ENCODE measurements around the gene C2CD4D. TPM values are rescaled to one million over a fixed set of nuclear protein-coding genes. Genes with fewer than 3 reads are reported as not detected.

Gene C2CD4D
- total RNA-seq, 5 donors from 2014 or later (not counting 1 experiment from before 2014, with no cell fraction given): 0.26 to 1.1 (median 0.85) TPM

DNA sequence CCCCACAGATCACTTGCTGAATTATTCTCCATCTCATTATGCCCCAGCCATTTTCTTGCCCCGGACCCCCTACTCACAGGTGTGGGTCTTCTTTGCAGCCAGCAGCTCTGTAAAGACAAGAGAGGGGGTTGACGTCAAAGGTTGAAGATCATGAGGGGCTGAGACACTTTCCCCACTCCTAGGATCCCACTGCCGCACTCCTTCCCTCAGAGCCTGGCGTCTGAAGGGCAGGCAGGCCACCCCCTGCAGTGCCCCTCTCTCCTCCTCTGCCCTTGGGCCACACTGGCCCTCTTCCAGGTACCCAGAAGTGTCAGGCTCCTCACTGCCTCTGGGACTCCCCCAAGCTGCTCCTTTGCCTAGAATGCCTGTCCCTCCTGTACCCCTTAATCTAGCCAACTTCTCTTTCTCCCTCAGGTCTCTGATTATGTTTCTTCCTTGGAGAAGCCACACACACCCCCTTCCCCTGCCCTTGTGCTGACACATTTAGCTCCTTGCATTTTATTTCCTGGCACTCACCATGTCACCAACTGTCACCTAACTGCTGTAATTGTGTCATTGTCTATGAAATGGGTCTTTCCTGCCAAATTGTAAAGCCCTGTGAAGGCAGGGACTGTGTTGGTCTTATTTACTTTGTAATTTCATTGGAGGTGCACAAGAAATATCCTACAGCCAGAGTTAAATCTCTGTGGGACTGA is 10.1 kb downstream of the C2CD4D start:
- H3K36me3 ChIP-seq (ENCODE audit: control insufficient read depth in 2 of 2, extremely low read depth in 1 of 2, insufficient read depth in 1 of 2, low read length in 1 of 2): no peaks in the 10 kb centered on the region
- ATAC-seq (replicated peaks in 1 of 4): no peak
- peak overlapping the region; percentile 18 to 80 (median 18) for H3K4me3 Mint-ChIP-seq
- H3K27ac ChIP-seq (ENCODE audit: low read length): peak overlapping the region; percentile 78
- ChIA-PET POLR2A (interaction anchor here in 1 of 2 donors (0.6 kb wide), 1 partner anchor 7 kb away, joined by 4 read pairs; no protein-coding TSS in a partner anchor), CTCF (no interaction called here)
- no peaks in the 10 kb centered on the region for H3K36me3 Mint-ChIP-seq
- no peak overlapping the region for H3K4me3 ChIP-seq (ENCODE audit: control insufficient read depth in 1 of 2, extremely low read depth in 1 of 2, low read length in 1 of 2)
- peaks cover 72 to 92% (median 85%) of the 10 kb centered on the region in 3 donors for H3K4me1 Mint-ChIP-seq
- H3K9me3 Mint-ChIP-seq: no peaks in the 10 kb centered on the region
- no peak for DNase-seq
- H3K4me1 ChIP-seq (ENCODE audit: control insufficient read depth in 1 of 2, extremely low read depth in 1 of 2, insufficient read depth in 2 of 2, low read length in 2 of 2): peaks cover 34 to 86% of the 10 kb centered on the region in 2 experiments
- peak overlapping the region; percentile 87 to 88 for H3K27ac Mint-ChIP-seq
- 79% methylated on average over 2 of the region's 4 CpGs for WGBS (ENCODE audit: insufficient coverage)
- no peaks in the 10 kb centered on the region for H3K9me3 ChIP-seq
- no peaks in the 10 kb centered on the region for H3K27me3 Mint-ChIP-seq
- no peaks in the 10 kb centered on the region for H3K27me3 ChIP-seq (replicated peaks in 1 of 2; ENCODE audit: control insufficient read depth in 2 of 2, extremely low read depth in 1 of 2, insufficient read depth in 2 of 2, low read length in 1 of 2)

DNA sequence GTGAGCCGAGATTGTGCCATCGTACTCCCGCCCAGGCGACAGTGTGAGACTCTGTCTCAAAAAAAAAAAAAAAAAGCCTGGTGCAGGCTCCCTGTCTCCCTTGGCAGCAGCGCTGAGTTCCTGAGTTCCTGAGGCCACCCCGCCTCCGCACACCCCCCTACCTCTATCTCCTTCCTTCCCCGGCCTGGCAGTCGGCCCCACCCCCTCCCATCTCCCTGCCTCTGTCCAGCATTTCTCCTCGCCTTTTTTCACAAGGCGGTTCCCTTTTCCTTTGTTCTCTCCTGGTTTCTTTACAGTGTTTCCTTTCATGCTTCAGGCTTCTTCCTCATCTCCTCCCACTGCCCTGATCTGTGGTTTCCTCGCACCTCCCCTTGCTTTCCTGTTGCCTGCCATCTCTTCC is 10.7 kb downstream of the C2CD4D start:
- H3K27ac ChIP-seq (ENCODE audit: low read length): peak overlapping the region; percentile 78
- peak in 1 of 4 experiments; percentile 18 for ATAC-seq (replicated peaks in 1 of 4)
- H3K4me3 ChIP-seq (ENCODE audit: control insufficient read depth in 1 of 2, extremely low read depth in 1 of 2, low read length in 1 of 2): peak overlapping the region in 1 of 2 donors; percentile 3
- H3K9me3 ChIP-seq: no peaks in the 10 kb centered on the region
- no peaks in the 10 kb centered on the region for H3K27me3 ChIP-seq (replicated peaks in 1 of 2; ENCODE audit: control insufficient read depth in 2 of 2, extremely low read depth in 1 of 2, insufficient read depth in 2 of 2, low read length in 1 of 2)
- peak overlapping the region; percentile 87 to 88 for H3K27ac Mint-ChIP-seq
- WGBS (ENCODE audit: insufficient coverage): 16% methylated on average over 8 of the region's 12 CpGs
- H3K36me3 Mint-ChIP-seq: no peaks in the 10 kb centered on the region
- H3K4me3 Mint-ChIP-seq: peak overlapping the region; percentile 18 to 80 (median 18)
- DNase-seq: peak in 1 of 35 experiments; percentile 37
- H3K36me3 ChIP-seq (ENCODE audit: control insufficient read depth in 2 of 2, extremely low read depth in 1 of 2, insufficient read depth in 1 of 2, low read length in 1 of 2): no peaks in the 10 kb centered on the region
- H3K9me3 Mint-ChIP-seq: no peaks in the 10 kb centered on the region
- peaks cover 66 to 91% (median 82%) of the 10 kb centered on the region in 3 donors for H3K4me1 Mint-ChIP-seq
- ChIA-PET POLR2A (interaction anchor here in 1 of 2 donors (0.6 kb wide), 1 partner anchor 1792 kb away, joined by 3 read pairs; no protein-coding TSS in a partner anchor), CTCF (no interaction called here)
- peaks cover 34 to 80% of the 10 kb centered on the region in 2 experiments for H3K4me1 ChIP-seq (ENCODE audit: control insufficient read depth in 1 of 2, extremely low read depth in 1 of 2, insufficient read depth in 2 of 2, low read length in 2 of 2)
- no peaks in the 10 kb centered on the region for H3K27me3 Mint-ChIP-seq

DNA sequence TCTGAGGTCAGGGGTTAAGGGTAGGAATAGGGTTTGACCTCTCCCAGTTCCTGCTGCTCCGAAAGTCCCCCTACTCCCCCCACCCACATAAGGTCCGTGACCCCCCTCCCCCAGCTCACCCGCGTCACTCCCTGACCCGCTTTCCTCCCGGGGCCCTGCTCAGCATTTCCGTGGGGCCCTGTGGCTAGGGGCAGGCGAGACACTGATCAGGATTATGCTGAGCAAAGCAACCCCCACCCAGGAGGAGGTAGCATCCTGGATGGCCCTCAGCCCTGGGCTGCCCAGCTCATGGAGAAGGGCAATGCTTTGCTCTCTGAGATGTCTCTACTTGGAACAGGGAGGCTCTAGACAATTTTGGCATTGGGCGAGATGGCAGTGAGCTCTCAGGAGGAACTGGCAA is 11.8 kb downstream of the C2CD4D start:
- DNase-seq (peak in 1 of 35 experiments; percentile 25), ATAC-seq (replicated peaks in 1 of 4) (no peak)
- Histone ChIP-seq H3K4me1 (ENCODE audit: control insufficient read depth in 1 of 2, extremely low read depth in 1 of 2, insufficient read depth in 2 of 2, low read length in 2 of 2) (peaks cover 29 to 70% of the 10 kb centered on the region in 2 experiments), H3K4me3 (ENCODE audit: control insufficient read depth in 1 of 2, extremely low read depth in 1 of 2, low read length in 1 of 2) (no peak overlapping the region), H3K27me3 (replicated peaks in 1 of 2; ENCODE audit: control insufficient read depth in 2 of 2, extremely low read depth in 1 of 2, insufficient read depth in 2 of 2, low read length in 1 of 2) (no peaks in the 10 kb centered on the region), H3K9me3 (no peaks in the 10 kb centered on the region), H3K36me3 (ENCODE audit: control insufficient read depth in 2 of 2, extremely low read depth in 1 of 2, insufficient read depth in 1 of 2, low read length in 1 of 2) (no peaks in the 10 kb centered on the region), H3K27ac (ENCODE audit: low read length) (peak overlapping the region; percentile 78)
- CTCF ChIA-PET: interaction anchor here in 1 of 2 donors (0.7 kb wide), 1 partner anchor 10 kb away, joined by 3 read pairs; no protein-coding TSS in a partner anchor
- Mint-ChIP-seq H3K4me3 (peak overlapping the region; percentile 34 to 80 (median 51)), H3K27ac (peak overlapping the region; percentile 87 to 88), H3K4me1 (peaks cover 58 to 87% (median 72%) of the 10 kb centered on the region in 3 donors), H3K27me3 (no peaks in the 10 kb centered on the region), H3K9me3 (no peaks in the 10 kb centered on the region), H3K36me3 (no peaks in the 10 kb centered on the region)
- 86% methylated on average over 1 of the region's 9 CpGs for WGBS (ENCODE audit: insufficient coverage)
- POLR2A ChIA-PET: interaction anchor here (0.6 kb wide), 2 partner anchors 12 to 13 kb away, joined by 3 to 6 read pairs; no protein-coding TSS in a partner anchor

DNA sequence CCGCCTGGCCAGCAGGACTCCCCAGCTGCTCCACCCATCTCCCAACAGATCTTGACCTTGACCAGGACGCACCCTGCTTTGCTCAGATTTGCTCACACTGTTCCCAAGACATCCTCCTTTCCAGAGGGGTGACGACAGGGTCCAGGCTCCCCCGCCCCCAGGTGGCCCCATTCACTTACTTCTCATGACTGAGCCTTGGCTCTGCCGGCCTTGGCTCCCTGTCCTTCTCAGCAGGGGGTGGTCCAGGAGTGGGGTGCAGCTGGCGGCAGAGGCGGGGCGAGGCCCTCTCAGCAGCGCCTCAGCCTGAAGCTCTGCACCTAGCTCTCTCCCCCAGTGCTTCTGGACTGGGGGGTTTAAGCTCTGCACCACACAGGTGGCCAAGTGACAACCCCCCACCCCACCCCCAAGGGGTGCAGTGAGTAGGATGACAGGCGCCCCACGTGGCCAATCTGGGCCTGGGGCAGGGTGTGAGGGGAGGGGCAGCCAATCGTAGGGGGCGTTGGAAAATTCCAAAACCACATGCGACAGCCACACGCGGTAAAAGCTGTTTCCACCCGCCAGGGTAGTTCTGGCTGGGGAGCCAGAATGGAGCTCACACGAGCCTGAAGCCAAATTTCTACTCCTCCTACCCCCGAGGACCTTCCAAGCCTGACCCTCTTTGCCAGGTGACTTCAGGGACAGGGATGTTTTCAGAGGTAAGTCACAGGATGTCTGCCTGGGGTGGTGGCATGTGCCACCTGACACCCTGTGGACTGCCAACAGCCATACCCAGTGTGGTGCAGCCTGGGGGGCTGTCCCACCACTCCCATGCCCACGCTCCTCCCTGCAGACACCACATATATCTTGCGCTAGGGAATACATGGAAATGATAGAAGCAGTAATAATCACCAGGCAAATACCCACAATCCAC is 13.6 kb downstream of the C2CD4D start:
- H3K4me3 Mint-ChIP-seq: peak overlapping the region; percentile 60 to 77 (median 73)
- ChIA-PET CTCF (interaction anchor here in 1 of 2 donors (1.1 kb wide), 1 partner anchor 22 kb away, joined by 3 read pairs; no protein-coding TSS in a partner anchor), POLR2A (no interaction called here)
- Histone ChIP-seq H3K4me1 (ENCODE audit: control insufficient read depth in 1 of 2, extremely low read depth in 1 of 2, insufficient read depth in 2 of 2, low read length in 2 of 2) (peaks cover 31 to 70% of the 10 kb centered on the region in 2 experiments), H3K27me3 (replicated peaks in 1 of 2; ENCODE audit: control insufficient read depth in 2 of 2, extremely low read depth in 1 of 2, insufficient read depth in 2 of 2, low read length in 1 of 2) (no peaks in the 10 kb centered on the region), H3K9me3 (no peaks in the 10 kb centered on the region), H3K36me3 (ENCODE audit: control insufficient read depth in 2 of 2, extremely low read depth in 1 of 2, insufficient read depth in 1 of 2, low read length in 1 of 2) (no peaks in the 10 kb centered on the region), H3K27ac (ENCODE audit: low read length) (peak overlapping the region; percentile 48), H3K4me3 (ENCODE audit: control insufficient read depth in 1 of 2, extremely low read depth in 1 of 2, low read length in 1 of 2) (peak overlapping the region in 1 of 2 donors; percentile 39)
- WGBS (ENCODE audit: insufficient coverage): 49% methylated on average over 7 of the region's 21 CpGs
- no peaks in the 10 kb centered on the region for H3K27me3 Mint-ChIP-seq
- ATAC-seq (replicated peaks in 1 of 4) (peak in 1 of 4 experiments; percentile 17), DNase-seq (peak in 2 of 35 experiments; percentile 34 to 38)
- peaks cover 61 to 85% (median 68%) of the 10 kb centered on the region in 3 donors for H3K4me1 Mint-ChIP-seq
- peak overlapping the region; percentile 87 to 91 for H3K27ac Mint-ChIP-seq
- H3K36me3 Mint-ChIP-seq: no peaks in the 10 kb centered on the region
- no peaks in the 10 kb centered on the region for H3K9me3 Mint-ChIP-seq

DNA sequence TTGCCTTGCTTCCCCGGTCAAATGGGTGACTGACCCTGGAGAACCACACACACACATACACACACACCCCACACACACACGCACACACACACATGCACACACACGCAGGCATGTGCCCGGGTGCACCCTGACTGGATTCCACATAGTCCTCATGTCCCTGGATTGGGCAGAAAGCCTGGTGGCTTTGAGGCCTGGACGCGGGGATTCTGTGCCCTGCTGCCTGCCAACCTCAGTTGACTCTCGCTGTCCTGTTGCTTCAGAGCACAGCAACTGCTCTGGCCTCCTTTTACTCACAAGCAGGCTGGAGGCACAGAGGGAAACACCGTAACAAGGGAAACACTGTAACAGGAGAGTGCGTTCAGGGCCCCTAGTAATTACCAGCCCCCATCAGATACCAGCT is 14.4 kb downstream of the C2CD4D start:
- Mint-ChIP-seq H3K4me1 (peaks cover 63 to 86% (median 68%) of the 10 kb centered on the region in 3 donors), H3K4me3 (peak overlapping the region; percentile 60 to 77 (median 73)), H3K9me3 (no peaks in the 10 kb centered on the region), H3K27ac (peak overlapping the region; percentile 83), H3K36me3 (no peaks in the 10 kb centered on the region), H3K27me3 (no peaks in the 10 kb centered on the region)
- ATAC-seq (replicated peaks in 1 of 4) (no peak), DNase-seq (no peak)
- no peaks in the 10 kb centered on the region for H3K9me3 ChIP-seq
- H3K36me3 ChIP-seq (ENCODE audit: control insufficient read depth in 2 of 2, extremely low read depth in 1 of 2, insufficient read depth in 1 of 2, low read length in 1 of 2): no peaks in the 10 kb centered on the region
- peaks cover 31 to 70% of the 10 kb centered on the region in 2 experiments for H3K4me1 ChIP-seq (ENCODE audit: control insufficient read depth in 1 of 2, extremely low read depth in 1 of 2, insufficient read depth in 2 of 2, low read length in 2 of 2)
- WGBS (ENCODE audit: insufficient coverage): 81% methylated on average over 6 of the region's 9 CpGs
- CTCF ChIA-PET: no interaction called here
- peak overlapping the region in 1 of 2 donors; percentile 39 for H3K4me3 ChIP-seq (ENCODE audit: control insufficient read depth in 1 of 2, extremely low read depth in 1 of 2, low read length in 1 of 2)
- no peak overlapping the region for H3K27ac ChIP-seq (ENCODE audit: low read length)
- no peaks in the 10 kb centered on the region for H3K27me3 ChIP-seq (replicated peaks in 1 of 2; ENCODE audit: control insufficient read depth in 2 of 2, extremely low read depth in 1 of 2, insufficient read depth in 2 of 2, low read length in 1 of 2)
- POLR2A ChIA-PET: no interaction called here

DNA sequence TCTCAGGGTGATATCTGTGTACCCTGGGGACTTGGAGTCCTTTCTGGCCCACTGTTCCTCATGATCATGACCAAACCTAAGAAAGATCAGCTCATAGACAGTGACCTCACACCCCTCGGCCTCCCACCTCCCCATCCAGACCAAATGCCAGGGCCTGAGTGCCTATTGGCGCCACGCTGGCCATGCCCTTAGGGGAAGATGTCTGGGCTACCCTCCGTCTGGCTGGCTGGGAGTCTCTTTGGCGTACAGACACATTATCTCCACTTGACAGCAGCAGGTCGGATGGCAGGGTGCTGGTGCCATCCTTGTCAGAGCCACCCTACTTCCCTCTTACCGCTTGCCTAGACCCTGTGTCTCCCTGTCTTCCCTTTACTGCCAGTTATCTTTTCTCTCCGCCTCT is 16.4 kb downstream of the C2CD4D start:
- peak overlapping the region; percentile 83 for H3K27ac Mint-ChIP-seq
- Histone ChIP-seq H3K9me3 (no peaks in the 10 kb centered on the region), H3K27ac (ENCODE audit: low read length) (peak overlapping the region; percentile 62), H3K27me3 (replicated peaks in 1 of 2; ENCODE audit: control insufficient read depth in 2 of 2, extremely low read depth in 1 of 2, insufficient read depth in 2 of 2, low read length in 1 of 2) (no peaks in the 10 kb centered on the region), H3K36me3 (ENCODE audit: control insufficient read depth in 2 of 2, extremely low read depth in 1 of 2, insufficient read depth in 1 of 2, low read length in 1 of 2) (no peaks in the 10 kb centered on the region), H3K4me1 (ENCODE audit: control insufficient read depth in 1 of 2, extremely low read depth in 1 of 2, insufficient read depth in 2 of 2, low read length in 2 of 2) (peaks cover 22 to 68% of the 10 kb centered on the region in 2 experiments), H3K4me3 (ENCODE audit: control insufficient read depth in 1 of 2, extremely low read depth in 1 of 2, low read length in 1 of 2) (peak overlapping the region in 1 of 2 donors; percentile 39)
- WGBS (ENCODE audit: insufficient coverage): 77% methylated on average over 7 of the region's 8 CpGs
- no peaks in the 10 kb centered on the region for H3K9me3 Mint-ChIP-seq
- POLR2A ChIA-PET: no interaction called here
- H3K27me3 Mint-ChIP-seq: no peaks in the 10 kb centered on the region
- DNase-seq: no peak
- no peak for ATAC-seq (replicated peaks in 1 of 4)
- H3K4me1 Mint-ChIP-seq: peaks cover 51 to 85% (median 55%) of the 10 kb centered on the region in 3 donors
- H3K36me3 Mint-ChIP-seq: no peaks in the 10 kb centered on the region
- CTCF ChIA-PET: interaction anchor here in 1 of 2 donors (0.6 to 1.1 kb wide), 2 partner anchors 18 to 33 kb away, joined by 3 read pairs; partner anchors contain the start of gene TDRKH
- peak overlapping the region; percentile 44 to 73 (median 46) for H3K4me3 Mint-ChIP-seq
